DND-41 (cell line): ENCODE results near the gene SOX6.

Experiments used
- ATAC-seq: fragments of 200-7000 bp; cut with Tn5 transposase; 3 replicates; pipeline ENCODE4 v1.9.1; 2021; ENCODE audit warnings: low read depth; ENCODE audit not compliant: insufficient read depth
- DNase-seq: peaks from one replicate; pipeline ENCODE4 v3.0.0-alpha.2; 2020
- H2AFZ ChIP-seq: 2 replicates; pipeline ENCODE4 v1.6.0; 2012; ENCODE audit warnings: low read depth, low read length
- H3K27ac ChIP-seq: 2 replicates; pipeline ENCODE4 v1.5.1; 2012; ENCODE audit warnings: low read length, inconsistent platforms
- H3K27me3 ChIP-seq: fragments of 200-600 bp; sonication (generic); 2 replicates; pipeline ENCODE4 v1.6.0; 2012; ENCODE audit warnings: low read length, mild to moderate bottlenecking, inconsistent platforms; ENCODE audit not compliant: insufficient read depth, poor library complexity
- H3K36me3 ChIP-seq: 2 replicates; pipeline ENCODE4 v1.5.1; 2012; ENCODE audit warnings: low read length, inconsistent platforms; ENCODE audit not compliant: insufficient read depth
- H3K4me1 ChIP-seq: 2 replicates; pipeline ENCODE4 v1.5.1; 2012; ENCODE audit warnings: mild to moderate bottlenecking, low read length; ENCODE audit not compliant: insufficient read depth
- H3K4me2 ChIP-seq: 2 replicates; pipeline ENCODE4 v1.6.0; 2012; ENCODE audit warnings: mild to moderate bottlenecking, moderate library complexity, low read length, inconsistent platforms; ENCODE audit not compliant: insufficient read depth
- H3K4me3 ChIP-seq, 2 experiments: fragments of 200-600 bp in 1 of 2; shearing (Covaris generic) in 1 of 2; 2 replicates each; pipeline ENCODE4 v1.5.1; 2012 to 2016; ENCODE audit warnings: inconsistent platforms in 2 of 2, low read length in 2 of 2, mild to moderate bottlenecking in 2 of 2, low read depth in 1 of 2, moderate library complexity in 1 of 2
- H3K79me2 ChIP-seq: 2 replicates; pipeline ENCODE4 v1.6.0; 2012; ENCODE audit warnings: low read length, inconsistent platforms; ENCODE audit not compliant: insufficient read depth
- H3K9ac ChIP-seq: 2 replicates; pipeline ENCODE4 v1.6.0; 2012; ENCODE audit warnings: low read depth, mild to moderate bottlenecking, inconsistent platforms, low read length, moderate library complexity
- H3K9me3 ChIP-seq: 2 replicates; pipeline ENCODE4 v1.5.1; 2012; ENCODE audit warnings: low read length, moderate library complexity, mild to moderate bottlenecking, inconsistent platforms; ENCODE audit not compliant: insufficient read depth, severe bottlenecking
- H4K20me1 ChIP-seq: 2 replicates; pipeline ENCODE4 v1.6.0; 2012; ENCODE audit warnings: low read length; ENCODE audit not compliant: insufficient read depth
- CTCF ChIP-seq: IDR thresholded peaks from 2 replicates; pipeline ENCODE4 v1.5.1; 2012; ENCODE audit warnings: borderline replicate concordance, low read length, moderate library complexity, mild to moderate bottlenecking; ENCODE audit not compliant: poor library complexity, severe bottlenecking; ENCODE audit errors: extremely low read depth
- EZH2 ChIP-seq: IDR thresholded peaks from 3 replicates; pipeline ENCODE4 v1.6.1; 2012; ENCODE audit warnings: borderline replicate concordance, low read depth, mild to moderate bottlenecking, moderate library complexity, low read length, inconsistent platforms; ENCODE audit not compliant: severe bottlenecking

The SOX6 gene

DNA sequence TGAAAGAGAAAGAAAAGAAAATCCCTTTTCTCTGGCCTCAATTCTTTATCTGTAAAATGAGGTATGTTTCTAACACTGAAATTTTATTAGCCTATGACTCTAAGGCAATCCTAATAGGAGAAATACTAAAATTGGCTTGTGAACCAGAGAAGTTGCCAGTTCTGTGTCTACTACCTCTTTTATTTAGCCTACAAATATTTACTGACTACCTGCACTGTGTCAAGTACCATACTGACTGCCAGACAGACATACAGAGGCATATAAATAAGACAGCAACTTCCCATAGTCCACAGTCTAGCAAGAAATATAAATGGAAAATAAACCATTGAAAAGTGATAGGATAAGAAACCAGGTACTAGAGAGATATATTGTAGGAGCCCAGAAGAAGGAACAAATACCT lies 2.4 kb upstream of the SOX6 start:
- no peaks in the 10 kb centered on the region for H3K9me3 ChIP-seq
- no peak overlapping the region for H3K27ac ChIP-seq
- no peak overlapping the region for H3K4me2 ChIP-seq
- H3K9ac ChIP-seq, result no peak overlapping the region
- peaks cover 13% of the 10 kb centered on the region for H3K27me3 ChIP-seq
- H3K79me2 ChIP-seq, result no peaks in the 10 kb centered on the region
- H3K4me1 ChIP-seq, result no peaks in the 10 kb centered on the region
- DNase-seq, result no peak
- H4K20me1 ChIP-seq, result no peaks in the 10 kb centered on the region
- TF ChIP-seq EZH2, result no peak
- no peak for TF ChIP-seq CTCF
- no peak overlapping the region for H3K4me3 ChIP-seq
- no peaks in the 10 kb centered on the region for H3K36me3 ChIP-seq
- H2AFZ ChIP-seq, result no peak overlapping the region
- ATAC-seq, result no peak

DNA sequence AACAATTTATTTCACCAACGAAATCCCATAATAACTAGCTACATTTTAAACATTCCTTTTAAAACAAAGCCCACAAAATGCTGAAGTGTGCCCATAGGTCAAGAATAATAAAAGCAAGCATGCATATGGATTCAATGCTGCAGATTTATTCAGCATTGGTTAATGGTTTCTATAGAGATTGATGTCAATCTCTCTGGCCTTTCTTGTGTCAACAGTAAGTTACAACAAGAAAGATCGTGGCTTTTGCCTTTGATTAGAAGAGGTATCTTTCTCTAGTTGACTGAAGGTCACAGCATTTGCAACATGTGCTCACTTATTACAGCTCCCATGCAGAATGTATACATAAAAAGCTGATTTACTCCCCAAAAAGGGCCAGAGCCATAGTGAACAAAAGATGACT lies 1.4 kb upstream of the SOX6 start:
- peaks cover 20% of the 10 kb centered on the region for H3K27me3 ChIP-seq
- H3K36me3 ChIP-seq, result no peaks in the 10 kb centered on the region
- DNase-seq (no peak), ATAC-seq (no peak)
- no peak overlapping the region for H3K9ac ChIP-seq
- H3K4me2 ChIP-seq, result no peak overlapping the region
- no peaks in the 10 kb centered on the region for H3K9me3 ChIP-seq
- TF ChIP-seq CTCF (no peak), EZH2 (no peak)
- no peaks in the 10 kb centered on the region for H3K4me1 ChIP-seq
- H3K79me2 ChIP-seq, result no peaks in the 10 kb centered on the region
- no peak overlapping the region for H3K4me3 ChIP-seq
- no peak overlapping the region for H3K27ac ChIP-seq
- no peaks in the 10 kb centered on the region for H4K20me1 ChIP-seq
- H2AFZ ChIP-seq, result no peak overlapping the region

- peaks cover 22% of the 10 kb centered on the region for H3K27me3 ChIP-seq
- H3K9ac ChIP-seq, result no peak overlapping the region
- TF ChIP-seq EZH2 (no peak), CTCF (no peak)
- H3K27ac ChIP-seq, result no peak overlapping the region
- ATAC-seq (no peak), DNase-seq (no peak)
- H3K4me2 ChIP-seq, result no peak overlapping the region
- no peaks in the 10 kb centered on the region for H3K36me3 ChIP-seq
- no peaks in the 10 kb centered on the region for H3K9me3 ChIP-seq
- H2AFZ ChIP-seq, result no peak overlapping the region
- no peaks in the 10 kb centered on the region for H3K4me1 ChIP-seq
- H3K4me3 ChIP-seq, result no peak overlapping the region
- no peaks in the 10 kb centered on the region for H4K20me1 ChIP-seq
- no peaks in the 10 kb centered on the region for H3K79me2 ChIP-seq
Measured at GRCh38 chr11:16356761-16357393, 531 bp upstream of the SOX6 start.
